Measurements from ENCODE around the gene GPC5. TPM values are rescaled to one million over a fixed set of nuclear protein-coding genes. Genes with fewer than 3 reads are reported as not detected.

The GPC5 gene
- total and polyA plus RNA-seq, 9 of the 15 experiments (the other 6 are each of a cell fraction or from before 2014, with no cell fraction given) = 0.18 to 0.27 TPM; not detected in 7

DNA sequence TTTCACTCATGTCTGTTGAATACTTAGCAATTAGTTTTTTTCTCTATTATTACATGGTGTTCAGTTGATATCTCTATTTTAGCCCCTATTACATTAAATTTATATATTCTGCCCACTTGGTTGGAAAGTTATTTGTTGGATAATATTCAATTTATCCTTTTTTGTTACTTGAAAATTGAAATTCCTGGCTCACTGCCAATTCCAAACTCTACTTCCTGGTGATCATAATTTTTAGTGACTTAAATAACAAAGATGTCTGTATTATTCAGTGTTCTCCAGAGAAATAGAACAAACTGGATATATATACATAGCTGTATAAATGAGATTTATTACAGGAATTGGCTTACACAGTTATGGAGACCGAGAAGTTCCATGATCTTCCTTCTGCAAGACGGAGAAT is 93.6 kb downstream of the GPC5 start (continued):
- TF ChIP-seq, protein P1, sequence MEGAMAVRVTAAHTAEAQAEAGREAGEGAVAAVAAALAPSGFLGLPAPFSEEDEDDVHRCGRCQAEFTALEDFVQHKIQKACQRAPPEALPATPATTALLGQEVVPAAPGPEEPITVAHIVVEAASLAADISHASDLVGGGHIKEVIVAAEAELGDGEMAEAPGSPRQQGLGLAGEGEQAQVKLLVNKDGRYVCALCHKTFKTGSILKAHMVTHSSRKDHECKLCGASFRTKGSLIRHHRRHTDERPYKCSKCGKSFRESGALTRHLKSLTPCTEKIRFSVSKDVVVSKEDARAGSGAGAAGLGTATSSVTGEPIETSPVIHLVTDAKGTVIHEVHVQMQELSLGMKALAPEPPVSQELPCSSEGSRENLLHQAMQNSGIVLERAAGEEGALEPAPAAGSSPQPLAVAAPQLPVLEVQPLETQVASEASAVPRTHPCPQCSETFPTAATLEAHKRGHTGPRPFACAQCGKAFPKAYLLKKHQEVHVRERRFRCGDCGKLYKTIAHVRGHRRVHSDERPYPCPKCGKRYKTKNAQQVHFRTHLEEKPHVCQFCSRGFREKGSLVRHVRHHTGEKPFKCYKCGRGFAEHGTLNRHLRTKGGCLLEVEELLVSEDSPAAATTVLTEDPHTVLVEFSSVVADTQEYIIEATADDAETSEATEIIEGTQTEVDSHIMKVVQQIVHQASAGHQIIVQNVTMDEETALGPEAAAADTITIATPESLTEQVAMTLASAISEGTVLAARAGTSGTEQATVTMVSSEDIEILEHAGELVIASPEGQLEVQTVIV (CRISPR knock-in tag; IDR thresholded peaks at IDR 0.05; ENCODE audit: borderline replicate concordance) = 0 out of 2 replicates have a peak, but pooled peaks have one; percentile 19

DNA sequence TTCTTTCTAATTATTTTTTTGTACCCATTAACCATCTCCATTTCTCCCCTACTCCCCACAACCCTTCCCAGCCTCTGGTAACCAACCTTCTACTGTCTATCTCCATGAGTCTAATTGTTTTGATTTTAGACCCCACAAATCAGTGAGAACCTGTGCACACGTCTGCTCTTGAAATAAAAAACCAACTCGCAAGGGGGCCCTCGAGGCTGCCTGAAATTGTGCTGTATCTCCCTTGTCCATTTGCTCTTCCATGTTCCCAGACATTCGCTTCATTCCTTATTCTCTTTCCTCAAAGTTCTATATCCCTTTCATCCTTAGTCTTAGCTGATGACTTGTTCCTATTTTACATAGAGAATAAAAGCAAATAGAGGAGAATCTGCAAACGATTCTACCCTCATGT is 95.0 kb downstream of the GPC5 start:
- intact Hi-C loops (cut with micrococcal nuclease) (loop anchor here (1.0 to 5.0 kb wide), 2 partner anchors 64 to 239 kb away; no protein-coding TSS in a partner anchor), in situ Hi-C loops (cut with MboI) (no loop called here)
- under 1% methylated on average over 5 of the region's 5 CpGs for WGBS (ENCODE audit: insufficient coverage, low coverage, missing lambda C conversion rate)
- Histone ChIP-seq H3K27ac (ENCODE audit: extremely low read depth, low read depth, low read length) (no peak overlapping the region), H3K9ac (ENCODE audit: insufficient read depth in 1 of 2, low read depth in 2 of 2, low read length in 2 of 2) (no peak overlapping the region), H3K79me2 (ENCODE audit: control insufficient read depth, insufficient read depth, low read length) (no peaks in the 10 kb centered on the region), H3K4me1 (replicated peaks in 1 of 2; ENCODE audit: control insufficient read depth in 2 of 2, insufficient read depth in 2 of 2, low read length in 2 of 2) (no peaks in the 10 kb centered on the region), H3K9me3 (replicated peaks; ENCODE audit: control insufficient read depth, insufficient read depth, low read depth, low read length) (no peaks in the 10 kb centered on the region; the same call in 1 of the 2 replicates), H3K4me3 (no peak overlapping the region), H4K20me1 (replicated peaks; ENCODE audit: control insufficient read depth, insufficient read depth, low read length) (no peaks in the 10 kb centered on the region), H3K36me3 (ENCODE audit: control insufficient read depth, insufficient read depth, low read length) (no peaks in the 10 kb centered on the region), H3K27me3 (ENCODE audit: control insufficient read depth in 2 of 2, insufficient read depth in 2 of 2, low read length in 2 of 2) (no peaks in the 10 kb centered on the region), H2AFZ (ENCODE audit: low read depth, low read length) (no peak overlapping the region), H3K4me2 (ENCODE audit: insufficient read depth, low read length) (no peak overlapping the region), H3K9me1 (ENCODE audit: control insufficient read depth, insufficient read depth, low read length) (no peaks in the 10 kb centered on the region)
- peak in 1 of 4 experiments; percentile 29 for DNase-seq (ENCODE audit: extremely low read depth in 1 of 4, low spot score in 3 of 4)
- ChIA-PET CTCF (ENCODE audit: low intra/inter-chr PET ratio) (no interaction called here), POLR2A (no interaction called here)
- FAIRE-seq = no peak
- no TSS peak for BruUV-seq (replicated peaks)
- ATAC-seq = peak; percentile 56
- no peak for TF ChIP-seq ADNP (tag; IDR thresholded peaks at IDR 0.05)
- TF ChIP-seq ZNF253 (CRISPR knock-in tag; conservative IDR thresholded peaks at IDR 0.05) = no peak
- TF ChIP-seq, protein P2, sequence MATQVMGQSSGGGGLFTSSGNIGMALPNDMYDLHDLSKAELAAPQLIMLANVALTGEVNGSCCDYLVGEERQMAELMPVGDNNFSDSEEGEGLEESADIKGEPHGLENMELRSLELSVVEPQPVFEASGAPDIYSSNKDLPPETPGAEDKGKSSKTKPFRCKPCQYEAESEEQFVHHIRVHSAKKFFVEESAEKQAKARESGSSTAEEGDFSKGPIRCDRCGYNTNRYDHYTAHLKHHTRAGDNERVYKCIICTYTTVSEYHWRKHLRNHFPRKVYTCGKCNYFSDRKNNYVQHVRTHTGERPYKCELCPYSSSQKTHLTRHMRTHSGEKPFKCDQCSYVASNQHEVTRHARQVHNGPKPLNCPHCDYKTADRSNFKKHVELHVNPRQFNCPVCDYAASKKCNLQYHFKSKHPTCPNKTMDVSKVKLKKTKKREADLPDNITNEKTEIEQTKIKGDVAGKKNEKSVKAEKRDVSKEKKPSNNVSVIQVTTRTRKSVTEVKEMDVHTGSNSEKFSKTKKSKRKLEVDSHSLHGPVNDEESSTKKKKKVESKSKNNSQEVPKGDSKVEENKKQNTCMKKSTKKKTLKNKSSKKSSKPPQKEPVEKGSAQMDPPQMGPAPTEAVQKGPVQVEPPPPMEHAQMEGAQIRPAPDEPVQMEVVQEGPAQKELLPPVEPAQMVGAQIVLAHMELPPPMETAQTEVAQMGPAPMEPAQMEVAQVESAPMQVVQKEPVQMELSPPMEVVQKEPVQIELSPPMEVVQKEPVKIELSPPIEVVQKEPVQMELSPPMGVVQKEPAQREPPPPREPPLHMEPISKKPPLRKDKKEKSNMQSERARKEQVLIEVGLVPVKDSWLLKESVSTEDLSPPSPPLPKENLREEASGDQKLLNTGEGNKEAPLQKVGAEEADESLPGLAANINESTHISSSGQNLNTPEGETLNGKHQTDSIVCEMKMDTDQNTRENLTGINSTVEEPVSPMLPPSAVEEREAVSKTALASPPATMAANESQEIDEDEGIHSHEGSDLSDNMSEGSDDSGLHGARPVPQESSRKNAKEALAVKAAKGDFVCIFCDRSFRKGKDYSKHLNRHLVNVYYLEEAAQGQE (IDR thresholded peaks at IDR 0.05; ENCODE audit: borderline replicate concordance) = peak; percentile 49; the same call in 1 of the 2 replicates
- TF ChIP-seq, protein P2 (CRISPR knock-in tag; IDR thresholded peaks at IDR 0.05; ENCODE audit: low read depth) = no peak
- TF ChIP-seq ZNF175 (CRISPR knock-in tag; IDR thresholded peaks at IDR 0.05; ENCODE audit: low read depth) = no peak
- no peak for TF ChIP-seq MAZ (CRISPR knock-in tag; conservative IDR thresholded peaks at IDR 0.05 in 1 of 2, IDR thresholded peaks at IDR 0.05 in 1 of 2)
- 0 out of 2 replicates have a peak, but pooled peaks have one; percentile 7 for TF ChIP-seq EGR1 (conservative IDR thresholded peaks at IDR 0.05)
- TF ChIP-seq DIDO1 (tag; IDR thresholded peaks at IDR 0.05; ENCODE audit: low read depth) = no peak
- no peak for TF ChIP-seq ZBTB8A (IDR thresholded peaks at IDR 0.05; ENCODE audit: partially characterized antibody)
